ENCODE results near the gene FGFR2. TPM values are rescaled to one million over a fixed set of nuclear protein-coding genes. Genes with fewer than 3 reads are reported as not detected.

The FGFR2 gene
- total RNA-seq, 2 experiments from 2014 or later = not detected

DNA sequence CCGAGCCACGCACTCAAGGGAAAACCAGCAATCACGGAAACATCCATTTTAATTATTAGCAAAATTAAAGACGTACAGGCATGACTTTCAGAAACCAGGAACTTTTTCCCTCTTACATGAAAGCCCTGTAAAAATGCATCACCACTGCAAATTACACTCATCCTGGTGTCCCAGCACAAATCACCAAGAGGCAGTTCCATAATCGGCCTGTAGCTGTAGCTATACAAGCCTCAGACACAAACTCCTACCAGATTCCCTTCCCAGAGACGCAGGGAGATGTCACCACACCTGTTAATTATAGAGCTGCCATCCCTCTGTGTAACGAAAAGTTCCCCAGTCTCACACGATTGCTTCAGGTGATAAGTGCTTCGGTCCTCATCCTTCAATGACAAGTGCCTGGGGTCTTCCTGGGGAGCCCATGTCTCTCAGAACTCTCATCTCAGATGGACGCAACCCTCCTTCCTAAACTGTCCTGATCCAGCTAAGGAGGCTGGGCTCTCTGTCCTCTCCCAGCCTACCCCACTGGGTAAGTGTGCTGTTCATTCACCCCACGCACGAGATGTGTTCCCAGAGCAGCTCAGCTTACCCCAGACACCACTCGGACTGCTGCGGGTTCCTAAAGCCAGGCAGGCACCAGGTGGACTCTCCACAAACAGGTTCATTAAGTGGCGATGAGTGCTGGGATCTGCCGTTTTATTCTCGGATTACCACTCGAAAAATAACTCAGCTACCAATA lies 5.9 kb downstream of the FGFR2 start:
- DNase-seq (ENCODE audit: low spot score) = no peak
- Histone ChIP-seq H3K9me2 (ENCODE audit: insufficient read depth, low read length) (no peaks in the 10 kb centered on the region), H3K4me1 (ENCODE audit: insufficient read depth, low read length, poor library complexity, severe bottlenecking) (no peaks in the 10 kb centered on the region), H4K20me1 (ENCODE audit: insufficient read depth, low read length) (no peaks in the 10 kb centered on the region), H3K4me2 (ENCODE audit: low read length) (no peak overlapping the region), H3K79me2 (ENCODE audit: insufficient read depth, low read depth, low read length) (no peaks in the 10 kb centered on the region), H3K36me3 (ENCODE audit: insufficient read depth, low read length) (no peaks in the 10 kb centered on the region), H3K4me3 (ENCODE audit: low read depth, low read length, poor library complexity, severe bottlenecking) (no peak overlapping the region), H3K27ac (ENCODE audit: low read depth, low read length, poor library complexity, severe bottlenecking) (no peak overlapping the region), H3K9me3 (ENCODE audit: low read length) (no peaks in the 10 kb centered on the region), H2AFZ (ENCODE audit: low read length) (no peak overlapping the region)
- ChIA-PET CTCF (ENCODE audit: unreplicated experiment) (no interaction called here), POLR2A (no interaction called here)
- BruUV-seq (replicated peaks) = no TSS peak
- intact Hi-C loops (cut with micrococcal nuclease; ENCODE audit: unreplicated experiment) = no loop called here
- TF ChIP-seq, protein P1, sequence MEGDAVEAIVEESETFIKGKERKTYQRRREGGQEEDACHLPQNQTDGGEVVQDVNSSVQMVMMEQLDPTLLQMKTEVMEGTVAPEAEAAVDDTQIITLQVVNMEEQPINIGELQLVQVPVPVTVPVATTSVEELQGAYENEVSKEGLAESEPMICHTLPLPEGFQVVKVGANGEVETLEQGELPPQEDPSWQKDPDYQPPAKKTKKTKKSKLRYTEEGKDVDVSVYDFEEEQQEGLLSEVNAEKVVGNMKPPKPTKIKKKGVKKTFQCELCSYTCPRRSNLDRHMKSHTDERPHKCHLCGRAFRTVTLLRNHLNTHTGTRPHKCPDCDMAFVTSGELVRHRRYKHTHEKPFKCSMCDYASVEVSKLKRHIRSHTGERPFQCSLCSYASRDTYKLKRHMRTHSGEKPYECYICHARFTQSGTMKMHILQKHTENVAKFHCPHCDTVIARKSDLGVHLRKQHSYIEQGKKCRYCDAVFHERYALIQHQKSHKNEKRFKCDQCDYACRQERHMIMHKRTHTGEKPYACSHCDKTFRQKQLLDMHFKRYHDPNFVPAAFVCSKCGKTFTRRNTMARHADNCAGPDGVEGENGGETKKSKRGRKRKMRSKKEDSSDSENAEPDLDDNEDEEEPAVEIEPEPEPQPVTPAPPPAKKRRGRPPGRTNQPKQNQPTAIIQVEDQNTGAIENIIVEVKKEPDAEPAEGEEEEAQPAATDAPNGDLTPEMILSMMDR (conservative IDR thresholded peaks at IDR 0.05; ENCODE audit: low read length) = no peak
- no peak for TF ChIP-seq EZH2phosphoT487 (IDR thresholded peaks at IDR 0.05; ENCODE audit: borderline replicate concordance, low read depth, low read length)

DNA sequence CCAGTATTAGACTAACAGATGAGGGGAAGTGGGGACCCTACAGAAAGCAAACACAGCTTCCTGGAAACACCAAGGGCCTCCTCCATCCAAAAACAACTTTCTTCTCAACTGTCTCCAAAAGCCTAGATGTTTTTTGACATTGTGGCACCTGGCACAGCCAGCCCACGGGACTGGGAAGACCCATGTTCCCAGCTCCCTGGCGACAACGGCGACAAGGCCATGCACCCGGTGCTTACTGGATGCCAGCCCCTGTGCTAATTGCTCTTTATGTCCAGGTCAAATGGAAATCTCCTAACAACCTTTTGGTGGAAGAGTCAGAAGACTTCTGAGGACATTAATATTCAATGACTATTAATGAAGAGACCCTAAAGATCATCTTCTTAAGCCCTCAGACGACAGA lies 7.1 kb downstream of the FGFR2 start:
- intact Hi-C loops (cut with micrococcal nuclease; ENCODE audit: unreplicated experiment) = no loop called here
- no TSS peak for BruUV-seq (replicated peaks)
- Histone ChIP-seq H3K36me3 (ENCODE audit: insufficient read depth, low read length) (no peaks in the 10 kb centered on the region), H3K79me2 (ENCODE audit: insufficient read depth, low read depth, low read length) (no peaks in the 10 kb centered on the region), H3K4me2 (ENCODE audit: low read length) (no peak overlapping the region), H4K20me1 (ENCODE audit: insufficient read depth, low read length) (no peaks in the 10 kb centered on the region), H3K9me2 (ENCODE audit: insufficient read depth, low read length) (no peaks in the 10 kb centered on the region), H3K27ac (ENCODE audit: low read depth, low read length, poor library complexity, severe bottlenecking) (no peak overlapping the region), H2AFZ (ENCODE audit: low read length) (no peak overlapping the region), H3K4me1 (ENCODE audit: insufficient read depth, low read length, poor library complexity, severe bottlenecking) (no peaks in the 10 kb centered on the region), H3K9me3 (ENCODE audit: low read length) (no peaks in the 10 kb centered on the region), H3K4me3 (ENCODE audit: low read depth, low read length, poor library complexity, severe bottlenecking) (no peak overlapping the region)
- CTCF ChIA-PET (ENCODE audit: unreplicated experiment) = no interaction called here
- TF ChIP-seq, protein P1 (conservative IDR thresholded peaks at IDR 0.05; ENCODE audit: low read length) = no peak
- no peak for TF ChIP-seq EZH2phosphoT487 (IDR thresholded peaks at IDR 0.05; ENCODE audit: borderline replicate concordance, low read depth, low read length)
- DNase-seq (ENCODE audit: low spot score) = no peak
- POLR2A ChIA-PET = interaction anchor here (1.2 kb wide), 1 partner anchor 118 kb away, joined by 3 read pairs; no protein-coding TSS in a partner anchor

DNA sequence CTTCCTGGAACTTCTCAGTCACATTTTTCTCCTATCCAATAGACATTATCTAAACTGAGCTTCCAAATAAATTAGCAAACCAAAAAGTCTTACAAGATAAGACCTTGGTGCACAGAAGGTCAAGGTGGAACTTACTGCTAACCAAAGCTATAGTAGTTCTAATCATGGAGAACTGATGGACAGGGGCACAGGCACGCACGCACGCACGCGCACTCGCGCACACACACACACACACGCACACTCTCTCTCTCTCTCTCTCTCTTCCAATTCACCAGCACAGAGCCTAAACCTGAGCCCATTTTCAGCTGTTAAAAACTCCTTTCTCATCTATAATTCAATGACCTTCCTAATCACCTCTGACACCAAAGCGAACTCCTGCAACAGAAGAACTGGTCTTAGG lies 7.5 kb downstream of the FGFR2 start:
- Histone ChIP-seq H2AFZ (ENCODE audit: low read length) (no peak overlapping the region), H3K27ac (ENCODE audit: low read depth, low read length, poor library complexity, severe bottlenecking) (no peak overlapping the region), H3K4me3 (ENCODE audit: low read depth, low read length, poor library complexity, severe bottlenecking) (no peak overlapping the region), H3K9me2 (ENCODE audit: insufficient read depth, low read length) (no peaks in the 10 kb centered on the region), H4K20me1 (ENCODE audit: insufficient read depth, low read length) (no peaks in the 10 kb centered on the region), H3K4me2 (ENCODE audit: low read length) (no peak overlapping the region), H3K36me3 (ENCODE audit: insufficient read depth, low read length) (no peaks in the 10 kb centered on the region), H3K9me3 (ENCODE audit: low read length) (no peaks in the 10 kb centered on the region), H3K79me2 (ENCODE audit: insufficient read depth, low read depth, low read length) (no peaks in the 10 kb centered on the region), H3K4me1 (ENCODE audit: insufficient read depth, low read length, poor library complexity, severe bottlenecking) (no peaks in the 10 kb centered on the region)
- BruUV-seq (replicated peaks) = no TSS peak
- no peak for DNase-seq (ENCODE audit: low spot score)
- ChIA-PET POLR2A (interaction anchor here (1.2 kb wide), 1 partner anchor 118 kb away, joined by 3 read pairs; no protein-coding TSS in a partner anchor), CTCF (ENCODE audit: unreplicated experiment) (no interaction called here)
- intact Hi-C loops (cut with micrococcal nuclease; ENCODE audit: unreplicated experiment) = no loop called here
- TF ChIP-seq EZH2phosphoT487 (IDR thresholded peaks at IDR 0.05; ENCODE audit: borderline replicate concordance, low read depth, low read length) = no peak
- TF ChIP-seq, protein P1 (conservative IDR thresholded peaks at IDR 0.05; ENCODE audit: low read length) = no peak

Measured in OCI-LY7 (cell line).